ENCODE data around the gene RPRD1A.
"Not testable (repeated sequence)": the region's sequence is repeated elsewhere in the genome, so short reads cannot be mapped to it uniquely, and the experiment has no call there.

The RPRD1A gene

DNA sequence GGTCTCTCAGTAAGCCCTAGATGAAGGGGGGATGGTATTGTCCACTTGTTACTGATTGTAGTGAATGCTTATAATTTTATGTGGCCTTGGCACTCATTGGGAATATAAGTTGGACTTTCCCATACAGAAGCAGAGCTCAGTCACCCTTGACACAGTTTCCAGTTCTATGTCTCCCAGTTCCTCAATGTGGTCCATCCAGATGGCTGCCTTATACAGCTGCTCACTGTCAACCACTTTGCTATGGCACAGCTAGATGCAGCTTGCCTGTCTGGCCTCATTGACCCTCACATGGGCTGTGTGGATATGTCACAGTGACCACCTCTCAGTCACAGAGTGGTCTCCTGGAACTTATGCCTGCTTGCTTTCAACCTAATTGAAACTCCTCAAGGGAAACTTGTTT, 40.1 kb upstream of the RPRD1A start:
- Histone ChIP-seq H3K9ac (ENCODE audit: insufficient read length) (no peak overlapping the region), H3K27ac (no peak overlapping the region), H3K36me3 (ENCODE audit: insufficient read depth, low read length) (peaks cover 21% of the 10 kb centered on the region), H3K9me3 (ENCODE audit: low read depth, low read length) (no peaks in the 10 kb centered on the region), H3K4me3 (no peak overlapping the region)
- DNase-seq (ENCODE audit: low read depth, low spot score): no peak
- TF ChIP-seq EZH2 (IDR thresholded peaks at IDR 0.05) (no peak), POLR2AphosphoS5 (IDR thresholded peaks at IDR 0.05; ENCODE audit: borderline replicate concordance, low read depth, low read length) (no peak), FOXP2 (optimal IDR thresholded peaks at IDR 0.05; ENCODE audit: control extremely low read depth, extremely low read length, insufficient read depth) (no peak)

DNA sequence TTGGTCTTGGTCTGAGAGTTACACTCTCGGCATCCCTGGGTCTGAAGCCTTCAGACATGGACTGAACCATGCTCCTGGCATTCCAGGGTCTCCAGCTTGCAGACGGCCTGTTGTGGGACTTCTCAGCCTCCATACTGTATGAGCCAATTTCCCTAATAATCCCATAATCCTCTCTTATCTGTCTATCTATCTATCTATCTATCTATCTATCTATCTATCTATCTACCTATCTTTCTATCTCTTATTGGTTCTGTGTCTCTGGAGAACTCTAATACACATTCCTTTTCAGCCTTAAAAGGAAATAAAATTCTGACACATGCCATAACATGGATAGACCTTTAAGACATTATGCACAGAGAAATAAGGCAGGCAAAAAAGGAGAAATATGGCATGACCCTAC, 37.4 kb upstream of the RPRD1A start:
- no peak overlapping the region for H3K4me3 ChIP-seq
- no peak for DNase-seq (ENCODE audit: low read depth, low spot score)
- TF ChIP-seq EZH2 (IDR thresholded peaks at IDR 0.05): no peak
- H3K9ac ChIP-seq (ENCODE audit: insufficient read length): no peak overlapping the region
- no peaks in the 10 kb centered on the region for H3K9me3 ChIP-seq (ENCODE audit: low read depth, low read length)
- no peak overlapping the region for H3K27ac ChIP-seq
- H3K36me3 ChIP-seq (ENCODE audit: insufficient read depth, low read length): peaks cover 3% of the 10 kb centered on the region; the same call in 1 of the 2 replicates

DNA sequence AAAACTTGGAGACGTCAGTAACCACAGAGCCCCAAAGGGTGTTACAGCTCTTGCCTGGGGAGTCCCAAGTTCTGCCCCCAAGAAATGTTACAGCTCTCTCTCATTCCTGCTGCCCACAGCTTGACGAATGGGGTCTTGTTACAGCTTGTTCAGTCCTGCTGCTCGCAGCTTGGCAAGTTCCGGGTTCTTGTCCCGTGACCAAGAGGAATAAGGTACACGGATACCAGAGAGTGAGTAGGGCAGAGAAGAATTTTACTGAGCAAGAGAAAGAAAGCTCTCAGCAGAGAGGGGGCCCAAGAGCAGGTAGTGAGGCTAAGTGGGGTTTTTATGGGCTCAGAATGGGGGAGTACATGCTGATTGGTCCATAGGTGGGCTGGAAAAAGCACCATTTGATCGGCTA, 34.6 kb upstream of the RPRD1A start:
- Histone ChIP-seq H3K9me3 (ENCODE audit: low read depth, low read length) (no peaks in the 10 kb centered on the region), H3K9ac (ENCODE audit: insufficient read length) (no peak overlapping the region), H3K4me3 (no peak overlapping the region), H3K27ac (no peak overlapping the region), H3K36me3 (ENCODE audit: insufficient read depth, low read length) (no peaks in the 10 kb centered on the region)
- TF ChIP-seq EZH2 (IDR thresholded peaks at IDR 0.05) (no peak), POLR2AphosphoS5 (IDR thresholded peaks at IDR 0.05; ENCODE audit: borderline replicate concordance, low read depth, low read length) (no peak), FOXP2 (optimal IDR thresholded peaks at IDR 0.05; ENCODE audit: control extremely low read depth, extremely low read length, insufficient read depth) (no peak)
- no peak for DNase-seq (ENCODE audit: low read depth, low spot score)

DNA sequence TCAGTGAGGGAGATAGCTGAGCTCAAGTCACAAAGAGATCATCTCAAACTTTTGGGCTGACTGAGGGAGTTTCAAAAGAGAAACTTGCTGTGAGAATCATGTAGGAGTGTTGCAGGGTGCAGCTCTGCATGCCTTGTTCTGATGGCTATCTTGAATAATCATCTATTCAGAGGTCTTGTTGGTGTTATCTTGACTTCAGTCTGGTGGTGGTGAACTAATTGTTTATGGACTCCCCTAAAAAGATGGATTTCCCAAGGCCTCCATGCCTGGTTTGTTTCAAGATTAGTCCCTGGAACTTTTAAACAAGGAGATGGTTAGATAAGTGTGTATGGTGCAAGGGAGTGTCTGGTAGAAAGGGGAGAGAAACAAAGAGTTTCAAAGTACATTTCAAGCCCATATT, 32.0 kb upstream of the RPRD1A start:
- no peak overlapping the region for H3K4me3 ChIP-seq
- no peak for TF ChIP-seq FOXP2 (optimal IDR thresholded peaks at IDR 0.05; ENCODE audit: control extremely low read depth, extremely low read length, insufficient read depth)
- TF ChIP-seq POLR2AphosphoS5 (IDR thresholded peaks at IDR 0.05; ENCODE audit: borderline replicate concordance, low read depth, low read length): no peak
- TF ChIP-seq EZH2 (IDR thresholded peaks at IDR 0.05): no peak
- H3K9ac ChIP-seq (ENCODE audit: insufficient read length): no peak overlapping the region
- H3K9me3 ChIP-seq (ENCODE audit: low read depth, low read length): no peaks in the 10 kb centered on the region
- H3K36me3 ChIP-seq (ENCODE audit: insufficient read depth, low read length): no peaks in the 10 kb centered on the region
- no peak for DNase-seq (ENCODE audit: low read depth, low spot score)
- no peak overlapping the region for H3K27ac ChIP-seq

DNA sequence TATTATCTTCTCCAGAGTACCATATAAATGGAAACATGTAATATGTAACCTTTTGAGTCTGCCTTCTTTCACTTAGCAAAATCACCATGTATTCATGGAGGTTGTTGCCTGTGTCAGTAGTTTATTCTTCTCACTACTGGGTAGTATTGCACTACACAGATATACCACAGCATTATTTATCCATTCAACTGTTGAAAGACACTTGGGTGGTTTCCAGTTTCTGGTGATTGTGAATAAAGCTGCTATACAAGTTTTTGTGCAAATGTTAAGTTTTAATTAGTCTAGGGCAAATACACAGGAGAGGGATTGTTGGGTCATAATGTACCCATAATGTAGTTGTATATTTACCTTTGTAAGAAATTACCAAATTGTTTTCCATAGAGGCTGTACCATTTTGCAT, 29.6 kb upstream of the RPRD1A start:
- Histone ChIP-seq H3K36me3 (ENCODE audit: insufficient read depth, low read length) (no peaks in the 10 kb centered on the region), H3K4me3 (no peak overlapping the region), H3K9me3 (ENCODE audit: low read depth, low read length) (no peaks in the 10 kb centered on the region), H3K27ac (no peak overlapping the region), H3K9ac (ENCODE audit: insufficient read length) (no peak overlapping the region)
- DNase-seq (ENCODE audit: low read depth, low spot score): no peak
- TF ChIP-seq FOXP2 (optimal IDR thresholded peaks at IDR 0.05; ENCODE audit: control extremely low read depth, extremely low read length, insufficient read depth) (no peak), POLR2AphosphoS5 (IDR thresholded peaks at IDR 0.05; ENCODE audit: borderline replicate concordance, low read depth, low read length) (no peak), EZH2 (IDR thresholded peaks at IDR 0.05) (no peak)

DNA sequence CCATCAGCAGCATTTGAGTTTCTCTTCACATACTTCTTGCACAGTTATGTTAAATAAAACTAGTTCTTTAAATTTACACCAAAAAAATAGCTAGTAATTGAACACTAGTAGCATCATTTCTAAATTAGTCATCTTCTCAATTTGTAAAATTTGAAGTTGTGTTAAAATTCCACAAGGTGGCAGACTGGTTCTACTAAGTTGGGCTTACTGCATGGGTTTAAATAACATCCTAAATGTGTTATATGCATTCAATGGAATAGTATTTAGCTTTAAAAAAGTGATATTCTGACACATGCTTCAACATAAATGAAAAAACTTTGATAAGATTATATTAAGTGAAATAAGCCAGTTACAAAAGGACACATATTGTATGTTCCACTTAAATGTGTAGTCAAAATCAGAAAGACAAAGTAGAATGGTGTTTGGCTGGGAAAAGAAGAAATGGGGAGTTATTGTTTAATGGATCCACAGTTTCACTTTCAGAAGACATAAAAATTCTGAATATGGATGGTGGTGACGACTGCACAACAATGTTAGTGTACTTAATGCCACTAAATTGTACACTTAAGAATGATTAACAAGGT, 28.7 kb upstream of the RPRD1A start:
- Histone ChIP-seq H3K4me3 (no peak overlapping the region), H3K27ac (no peak overlapping the region), H3K36me3 (ENCODE audit: insufficient read depth, low read length) (no peaks in the 10 kb centered on the region), H3K9me3 (ENCODE audit: low read depth, low read length) (no peaks in the 10 kb centered on the region), H3K9ac (ENCODE audit: insufficient read length) (no peak overlapping the region)
- peak; percentile 50 for DNase-seq (ENCODE audit: low read depth, low spot score)
- TF ChIP-seq POLR2AphosphoS5 (IDR thresholded peaks at IDR 0.05; ENCODE audit: borderline replicate concordance, low read depth, low read length): no peak
- TF ChIP-seq EZH2 (IDR thresholded peaks at IDR 0.05): no peak
- no peak for TF ChIP-seq FOXP2 (optimal IDR thresholded peaks at IDR 0.05; ENCODE audit: control extremely low read depth, extremely low read length, insufficient read depth)

DNA sequence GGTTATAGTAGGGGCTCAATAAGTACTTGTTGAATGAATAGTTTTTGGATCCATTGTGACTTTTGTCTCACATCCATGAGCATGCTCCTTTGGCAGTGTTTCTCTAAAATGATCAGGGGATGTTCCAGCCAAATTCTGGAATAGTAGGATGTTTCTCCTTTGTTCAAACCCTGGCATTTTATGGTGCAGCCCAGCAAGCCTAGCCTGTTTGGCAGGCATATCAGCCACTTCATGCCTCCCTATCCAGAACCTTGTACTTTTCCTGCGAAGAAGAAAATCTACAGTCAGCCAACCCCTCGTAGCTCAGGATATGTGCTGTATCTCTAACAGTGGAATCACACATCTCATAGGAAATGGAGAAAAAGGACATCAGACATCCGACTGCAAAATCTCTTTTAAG, 27.1 kb upstream of the RPRD1A start:
- H3K36me3 ChIP-seq (ENCODE audit: insufficient read depth, low read length): no peaks in the 10 kb centered on the region
- DNase-seq (ENCODE audit: low read depth, low spot score): no peak
- no peak for TF ChIP-seq EZH2 (IDR thresholded peaks at IDR 0.05)
- no peak for TF ChIP-seq POLR2AphosphoS5 (IDR thresholded peaks at IDR 0.05; ENCODE audit: borderline replicate concordance, low read depth, low read length)
- TF ChIP-seq FOXP2 (optimal IDR thresholded peaks at IDR 0.05; ENCODE audit: control extremely low read depth, extremely low read length, insufficient read depth): no peak
- H3K9me3 ChIP-seq (ENCODE audit: low read depth, low read length): no peaks in the 10 kb centered on the region
- no peak overlapping the region for H3K9ac ChIP-seq (ENCODE audit: insufficient read length)
- H3K27ac ChIP-seq: no peak overlapping the region
- no peak overlapping the region for H3K4me3 ChIP-seq

DNA sequence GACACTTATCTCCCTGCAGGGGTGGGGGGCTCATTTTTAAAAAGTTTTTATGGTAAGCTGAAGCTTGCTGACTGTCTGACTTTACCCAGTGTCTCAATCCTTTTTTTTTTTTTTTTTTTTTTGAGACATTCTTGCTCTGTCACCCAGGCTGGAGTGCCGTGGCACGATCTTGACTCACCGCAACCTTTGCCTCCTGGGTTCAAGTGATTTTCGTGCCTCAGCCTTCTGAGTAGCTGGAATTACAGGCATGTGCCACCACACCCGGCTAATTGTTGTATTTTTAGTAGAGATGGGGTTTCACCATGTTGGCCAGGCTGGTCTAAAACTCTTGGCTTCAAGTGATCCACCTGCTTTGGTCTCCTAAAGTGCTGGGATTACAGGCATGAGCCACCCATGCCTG, 24.8 kb upstream of the RPRD1A start:
- H3K36me3 ChIP-seq (ENCODE audit: insufficient read depth, low read length); DNase-seq (ENCODE audit: low read depth, low spot score); H3K9me3 ChIP-seq (ENCODE audit: low read depth, low read length); H3K4me3 ChIP-seq; H3K27ac ChIP-seq; H3K9ac ChIP-seq (ENCODE audit: insufficient read length): not testable (repeated sequence)

DNA sequence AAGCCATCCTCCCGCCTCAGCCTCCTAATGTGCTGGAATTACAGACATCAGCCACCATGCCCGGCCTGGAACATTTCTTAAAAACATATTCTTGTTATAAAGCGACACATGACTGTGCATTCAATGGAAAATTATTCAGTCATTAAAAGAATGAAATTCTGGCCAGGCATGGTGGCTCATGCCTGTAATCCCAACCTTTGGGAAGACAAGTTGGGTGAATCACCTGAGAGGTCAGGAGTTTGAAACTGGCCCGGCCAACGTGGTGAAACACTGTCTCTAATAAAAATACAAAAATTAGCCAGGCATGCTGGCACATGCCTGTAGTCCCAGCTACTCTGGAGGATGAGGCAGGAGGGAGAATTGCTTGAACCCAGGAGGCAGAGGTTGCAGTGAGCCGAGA, 21.6 kb upstream of the RPRD1A start:
- Histone ChIP-seq H3K9me3 (ENCODE audit: low read depth, low read length) (no peaks in the 10 kb centered on the region), H3K36me3 (ENCODE audit: insufficient read depth, low read length) (no peaks in the 10 kb centered on the region), H3K9ac (ENCODE audit: insufficient read length) (no peak overlapping the region), H3K27ac (no peak overlapping the region), H3K4me3 (no peak overlapping the region)
- TF ChIP-seq FOXP2 (optimal IDR thresholded peaks at IDR 0.05; ENCODE audit: control extremely low read depth, extremely low read length, insufficient read depth): no peak
- no peak for TF ChIP-seq POLR2AphosphoS5 (IDR thresholded peaks at IDR 0.05; ENCODE audit: borderline replicate concordance, low read depth, low read length)
- no peak for TF ChIP-seq EZH2 (IDR thresholded peaks at IDR 0.05)
- DNase-seq (ENCODE audit: low read depth, low spot score): no peak

All from SK-N-MC (cell line).